ENCODE results near the gene VMAC. TPM values are rescaled to one million over a fixed set of nuclear protein-coding genes. Genes with fewer than 3 reads are reported as not detected.

Gene VMAC
- total RNA-seq, 2 donors from 2014 or later = 5.9 TPM

- Histone ChIP-seq H3K4me1 (ENCODE audit: control insufficient read depth, insufficient read depth, low read length) (no peaks in the 10 kb centered on the region), H3K4me3 (ENCODE audit: low read length) (no peak overlapping the region), H3K27me3 (ENCODE audit: control insufficient read depth, insufficient read depth, low read length, poor library complexity, severe bottlenecking) (no peaks in the 10 kb centered on the region), H3K27ac (ENCODE audit: low read depth, low read length) (no peak overlapping the region), H3K9ac (ENCODE audit: extremely low read depth, low read length, poor library complexity, severe bottlenecking) (no peak overlapping the region), H3K9me3 (ENCODE audit: control insufficient read depth, low read length) (no peaks in the 10 kb centered on the region), H3K36me3 (ENCODE audit: control insufficient read depth, insufficient read depth, low read length) (no peaks in the 10 kb centered on the region)
- Mint-ChIP-seq H3K36me3 (ENCODE audit: low read depth) (peaks cover 3% of the 10 kb centered on the region), H3K27me3 (ENCODE audit: insufficient read depth) (peaks cover 2% of the 10 kb centered on the region), H3K4me1 (peaks cover 3% of the 10 kb centered on the region), H3K27ac (no peak overlapping the region), H3K9me3 (no peaks in the 10 kb centered on the region), H3K4me3 (no peak overlapping the region)
- 79 to 81% methylated on average over 13 to 15 of the region's 15 CpGs for WGBS, 2 experiments (ENCODE audit: insufficient coverage in 1 of 2, insufficient read length in 1 of 2)
- no peak for DNase-seq
- peak; percentile 19 for TF ChIP-seq CTCF (conservative IDR thresholded peaks at IDR 0.05)
These were observed 11.8 kb upstream of the VMAC start for GRCh38 chr19:5892772-5893275.

GRCh38 chr19:5893296-5893903, 11.3 kb upstream of the VMAC start:
- Histone ChIP-seq H3K27me3 (ENCODE audit: control insufficient read depth, insufficient read depth, low read length, poor library complexity, severe bottlenecking) (no peaks in the 10 kb centered on the region), H3K27ac (ENCODE audit: low read depth, low read length) (no peak overlapping the region), H3K9me3 (ENCODE audit: control insufficient read depth, low read length) (no peaks in the 10 kb centered on the region), H3K36me3 (ENCODE audit: control insufficient read depth, insufficient read depth, low read length) (no peaks in the 10 kb centered on the region), H3K4me1 (ENCODE audit: control insufficient read depth, insufficient read depth, low read length) (no peaks in the 10 kb centered on the region), H3K4me3 (ENCODE audit: low read length) (no peak overlapping the region), H3K9ac (ENCODE audit: extremely low read depth, low read length, poor library complexity, severe bottlenecking) (no peak overlapping the region)
- Mint-ChIP-seq H3K4me3 (no peak overlapping the region), H3K4me1 (peaks cover 3% of the 10 kb centered on the region), H3K27ac (no peak overlapping the region), H3K27me3 (ENCODE audit: insufficient read depth) (peaks cover 2% of the 10 kb centered on the region), H3K36me3 (ENCODE audit: low read depth) (peaks cover 3% of the 10 kb centered on the region), H3K9me3 (no peaks in the 10 kb centered on the region)
- WGBS, 2 experiments (ENCODE audit: insufficient coverage in 1 of 2, insufficient read length in 1 of 2) = 88 to 91% methylated on average over 10 to 13 of the region's 13 CpGs
- TF ChIP-seq CTCF (conservative IDR thresholded peaks at IDR 0.05) = no peak
- no peak for DNase-seq

- H3K4me3 Mint-ChIP-seq = no peak overlapping the region
- no peaks in the 10 kb centered on the region for H3K36me3 ChIP-seq (ENCODE audit: control insufficient read depth, insufficient read depth, low read length)
- no peak overlapping the region for H3K9ac ChIP-seq (ENCODE audit: extremely low read depth, low read length, poor library complexity, severe bottlenecking)
- H3K4me1 Mint-ChIP-seq = peaks cover 3% of the 10 kb centered on the region
- peaks cover 3% of the 10 kb centered on the region for H3K36me3 Mint-ChIP-seq (ENCODE audit: low read depth)
- no peaks in the 10 kb centered on the region for H3K4me1 ChIP-seq (ENCODE audit: control insufficient read depth, insufficient read depth, low read length)
- no peaks in the 10 kb centered on the region for H3K9me3 ChIP-seq (ENCODE audit: control insufficient read depth, low read length)
- DNase-seq = no peak
- H3K27ac ChIP-seq (ENCODE audit: low read depth, low read length) = no peak overlapping the region
- no peak overlapping the region for H3K27ac Mint-ChIP-seq
- 89 to 95% methylated on average over 23 to 28 of the region's 28 CpGs for WGBS, 2 experiments (ENCODE audit: insufficient coverage in 1 of 2, insufficient read length in 1 of 2)
- no peak overlapping the region for H3K4me3 ChIP-seq (ENCODE audit: low read length)
- peaks cover 2% of the 10 kb centered on the region for H3K27me3 Mint-ChIP-seq (ENCODE audit: insufficient read depth)
- H3K27me3 ChIP-seq (ENCODE audit: control insufficient read depth, insufficient read depth, low read length, poor library complexity, severe bottlenecking) = no peaks in the 10 kb centered on the region
- H3K9me3 Mint-ChIP-seq = no peaks in the 10 kb centered on the region
- no peak for TF ChIP-seq CTCF (conservative IDR thresholded peaks at IDR 0.05)
These were observed 10.6 kb upstream of the VMAC start for GRCh38 chr19:5893907-5894703.
